Thoracic aorta (tissue), 2 donors: ENCODE data around the gene KIF4A. TPM values are rescaled to one million over a fixed set of nuclear protein-coding genes. Genes with fewer than 3 reads are reported as not detected.

Experiments
- ATAC-seq: fragments of 150-250 bp; one replicate; pipeline ENCODE4 v1.8.0; 2017; ENCODE audit warnings: low read depth; ENCODE audit not compliant: insufficient number of reproducible peaks, low FRiP score
- DNase-seq: peaks from one replicate; pipeline ENCODE4 v3.0.0-alpha.2; 2020; ENCODE audit warnings: low spot score
- H3K27ac ChIP-seq, 2 donors: fragments of 200-600 bp; sonication (generic); 1 replicate in 1 of 2; 2 replicates in 1 of 2; pipeline ENCODE4 v1.5.1; 2016; ENCODE audit warnings: mild to moderate bottlenecking in 2 of 2, moderate library complexity in 2 of 2
- H3K27me3 ChIP-seq: fragments of 200-600 bp; sonication (generic); replicated peaks from 2 replicates; pipeline ENCODE4 v1.6.0; 2016; ENCODE audit warnings: mild to moderate bottlenecking; ENCODE audit not compliant: insufficient read depth
- H3K36me3 ChIP-seq: fragments of 200-600 bp; sonication (generic); one replicate; pipeline ENCODE4 v1.5.1; 2016
- H3K4me1 ChIP-seq, 2 donors: fragments of 200-600 bp; sonication (generic); 1 replicate in 1 of 2; 2 replicates in 1 of 2; pipeline versions ENCODE4 v1.5.1 to v1.6.0; 2016; ENCODE audit warnings: low read depth in 2 of 2, mild to moderate bottlenecking in 1 of 2; ENCODE audit not compliant: control insufficient read depth in 1 of 2
- H3K4me3 ChIP-seq: fragments of 200-600 bp; sonication (generic); 2 replicates; pipeline ENCODE4 v1.5.1; 2016; ENCODE audit warnings: mild to moderate bottlenecking
- H3K9me3 ChIP-seq: fragments of 200-600 bp; sonication (generic); 2 replicates; pipeline ENCODE4 v1.5.1; 2016
- total RNA-seq, 2 donors: library from RNA; depleted of rRNA; stranded (reverse); fragments of >200 nt; gene quantifications; one replicate each; pipeline versions ENCODE4 v1.1.0 to v1.2.3, GENCODE V29; 2016
- TF ChIP-seq, protein P1 (sequence below): fragments of 200-600 bp; sonication (generic); IDR thresholded peaks from one replicate; pipeline ENCODE4 v1.5.1; 2019; ENCODE audit warnings: antibody characterized with exemption

KIF4A gene
- total RNA-seq, 2 donors from 2014 or later = 1.7 TPM; not detected in 1

DNA sequence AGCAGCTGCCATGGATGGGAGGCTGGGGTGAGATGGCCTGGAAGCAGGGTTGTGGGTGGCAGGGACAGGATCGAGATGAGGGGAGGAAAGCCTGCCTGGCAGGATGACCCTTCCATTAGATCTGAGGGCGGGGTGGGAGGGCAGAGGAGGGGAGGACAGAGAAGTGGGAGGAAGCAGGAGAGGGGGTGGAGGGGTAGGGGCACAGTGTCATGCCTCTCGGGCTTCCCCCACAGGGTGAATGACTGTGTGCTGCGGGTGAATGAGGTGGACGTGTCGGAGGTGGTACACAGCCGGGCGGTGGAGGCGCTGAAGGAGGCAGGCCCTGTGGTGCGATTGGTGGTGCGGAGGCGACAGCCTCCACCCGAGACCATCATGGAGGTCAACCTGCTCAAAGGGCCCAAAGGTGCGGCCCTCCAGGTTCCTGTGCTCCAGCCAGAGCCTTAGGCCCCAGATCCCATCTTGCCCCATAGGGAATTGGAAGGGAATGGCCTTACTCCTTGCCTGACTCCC lies 159.6 kb downstream of the KIF4A start:
- Histone ChIP-seq H3K36me3 (no peaks in the 10 kb centered on the region), H3K27ac (no peak overlapping the region), H3K4me1 (peaks cover 0 to 20% of the 10 kb centered on the region in 2 donors), H3K9me3 (no peaks in the 10 kb centered on the region), H3K4me3 (no peak overlapping the region), H3K27me3 (no peaks in the 10 kb centered on the region)
- TF ChIP-seq, protein P1, sequence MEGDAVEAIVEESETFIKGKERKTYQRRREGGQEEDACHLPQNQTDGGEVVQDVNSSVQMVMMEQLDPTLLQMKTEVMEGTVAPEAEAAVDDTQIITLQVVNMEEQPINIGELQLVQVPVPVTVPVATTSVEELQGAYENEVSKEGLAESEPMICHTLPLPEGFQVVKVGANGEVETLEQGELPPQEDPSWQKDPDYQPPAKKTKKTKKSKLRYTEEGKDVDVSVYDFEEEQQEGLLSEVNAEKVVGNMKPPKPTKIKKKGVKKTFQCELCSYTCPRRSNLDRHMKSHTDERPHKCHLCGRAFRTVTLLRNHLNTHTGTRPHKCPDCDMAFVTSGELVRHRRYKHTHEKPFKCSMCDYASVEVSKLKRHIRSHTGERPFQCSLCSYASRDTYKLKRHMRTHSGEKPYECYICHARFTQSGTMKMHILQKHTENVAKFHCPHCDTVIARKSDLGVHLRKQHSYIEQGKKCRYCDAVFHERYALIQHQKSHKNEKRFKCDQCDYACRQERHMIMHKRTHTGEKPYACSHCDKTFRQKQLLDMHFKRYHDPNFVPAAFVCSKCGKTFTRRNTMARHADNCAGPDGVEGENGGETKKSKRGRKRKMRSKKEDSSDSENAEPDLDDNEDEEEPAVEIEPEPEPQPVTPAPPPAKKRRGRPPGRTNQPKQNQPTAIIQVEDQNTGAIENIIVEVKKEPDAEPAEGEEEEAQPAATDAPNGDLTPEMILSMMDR = no peak
- no peak for ATAC-seq
- no peak for DNase-seq

DNA sequence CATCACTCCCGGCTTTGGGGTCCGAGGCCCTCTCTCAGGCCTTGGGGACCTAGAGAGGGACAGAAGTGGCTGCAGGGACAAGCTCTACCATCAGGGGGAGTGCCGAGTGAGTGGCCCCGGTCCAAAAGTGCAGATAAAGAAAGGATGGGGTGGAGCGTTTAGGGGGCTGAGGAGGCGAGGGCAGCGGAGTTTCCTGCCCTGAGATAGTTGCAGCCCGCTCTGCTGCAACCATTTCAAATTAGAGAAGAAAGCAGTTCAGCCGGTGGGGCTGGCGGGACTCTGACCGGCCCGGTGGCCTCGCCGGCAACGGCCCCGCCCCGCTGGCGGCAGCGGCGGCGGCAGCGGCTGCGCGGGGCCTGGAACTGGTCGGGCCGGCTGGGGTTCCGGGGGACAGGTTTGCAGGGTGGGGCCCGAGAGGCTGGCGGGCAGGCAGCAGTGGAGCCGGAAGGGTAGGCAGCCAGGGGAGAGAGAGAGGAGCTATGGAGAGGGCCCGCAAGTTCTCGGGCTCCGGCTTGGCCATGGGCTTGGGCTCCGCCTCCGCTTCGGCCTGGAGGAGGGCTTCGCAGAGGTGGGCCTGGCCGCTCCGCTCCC lies 162.3 kb downstream of the KIF4A start:
- peak overlapping the region; percentile 80 for H3K4me3 ChIP-seq
- TF ChIP-seq, protein P1 = peak; percentile 58
- peak; percentile 35 for ATAC-seq
- peaks cover 0 to 13% of the 10 kb centered on the region in 2 donors for H3K4me1 ChIP-seq
- no peaks in the 10 kb centered on the region for H3K36me3 ChIP-seq
- H3K27ac ChIP-seq = peak overlapping the region; percentile 28 to 69
- DNase-seq = no peak
- H3K27me3 ChIP-seq = no peaks in the 10 kb centered on the region
- no peaks in the 10 kb centered on the region for H3K9me3 ChIP-seq

DNA sequence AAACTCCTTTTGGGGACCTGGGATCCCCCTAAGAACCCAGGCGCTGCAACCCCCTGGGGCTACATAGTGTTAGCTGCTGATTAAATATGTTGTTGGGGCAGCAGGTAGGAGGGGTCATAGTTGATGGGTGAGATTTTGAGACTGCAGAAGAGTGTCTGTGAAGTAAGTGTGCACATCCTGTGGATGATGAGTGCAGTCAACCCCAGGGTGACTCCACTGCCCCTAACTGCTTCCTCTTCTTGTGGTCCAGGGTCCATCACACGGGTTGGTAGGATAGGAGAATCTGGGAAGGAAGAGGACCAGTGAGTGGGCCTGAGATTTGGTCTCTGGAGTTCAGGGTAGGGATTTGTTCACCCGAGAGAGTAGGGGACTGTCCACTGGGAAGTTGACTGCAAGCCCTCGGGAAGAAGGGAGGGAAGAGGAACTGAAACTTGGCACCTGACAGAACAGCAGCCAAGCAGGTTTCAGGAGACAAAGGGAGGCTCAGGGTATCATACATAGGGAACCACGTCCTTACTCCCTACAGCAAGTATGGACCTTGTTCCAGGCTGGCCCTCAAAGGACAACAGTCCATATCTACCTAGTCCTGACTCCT lies 163.2 kb downstream of the KIF4A start:
- TF ChIP-seq, protein P1 = no peak
- H3K4me3 ChIP-seq = peak overlapping the region; percentile 80
- no peaks in the 10 kb centered on the region for H3K27me3 ChIP-seq
- peak overlapping the region; percentile 28 to 69 for H3K27ac ChIP-seq
- no peaks in the 10 kb centered on the region for H3K36me3 ChIP-seq
- H3K4me1 ChIP-seq = peaks cover 0 to 13% of the 10 kb centered on the region in 2 donors
- H3K9me3 ChIP-seq = no peaks in the 10 kb centered on the region
- no peak for ATAC-seq
- no peak for DNase-seq

DNA sequence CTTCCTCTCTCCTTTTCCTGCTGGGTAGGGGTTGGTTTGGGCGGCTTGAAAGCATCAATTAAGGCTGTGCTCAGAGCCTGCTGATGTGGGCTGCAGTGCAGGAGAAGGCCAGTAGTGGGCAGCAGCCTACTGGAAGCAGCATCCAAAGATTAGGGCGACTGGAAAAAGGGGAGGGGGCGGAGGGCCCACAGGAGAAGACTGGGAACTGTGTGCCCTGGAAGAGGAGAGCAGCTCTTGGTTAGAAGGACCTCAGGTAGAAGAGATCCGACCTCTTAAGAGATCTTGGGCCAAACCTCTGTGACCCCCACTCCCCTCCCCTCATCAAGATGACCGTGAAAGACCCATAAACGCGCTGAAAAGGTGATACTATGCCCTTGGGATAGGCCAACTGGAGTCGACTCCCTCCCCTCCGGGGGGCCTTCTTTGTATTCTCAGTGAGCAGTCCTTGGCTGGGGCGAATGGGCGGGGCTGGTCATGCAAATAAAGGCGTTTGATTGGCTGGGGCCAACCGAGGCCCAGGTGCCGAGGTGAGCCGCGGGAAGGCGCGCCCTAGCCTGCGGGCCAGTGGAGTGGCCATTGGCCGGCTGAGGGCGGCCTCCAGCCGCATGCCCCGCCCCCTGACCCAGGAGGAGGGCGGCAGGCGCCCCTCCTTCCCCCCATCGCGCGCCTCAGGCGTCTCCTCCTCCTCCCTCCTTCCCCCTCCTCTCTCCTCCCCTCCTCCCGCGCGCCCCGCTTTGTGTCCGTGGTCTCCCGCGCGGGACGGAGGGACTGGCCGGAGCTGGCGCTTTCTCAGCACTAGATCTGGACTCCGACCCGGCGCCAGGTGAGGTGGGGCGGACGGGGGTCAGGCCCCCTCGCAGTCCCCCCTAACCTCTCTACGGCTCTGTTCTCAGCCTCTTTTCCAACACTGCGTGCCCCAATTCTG lies 164.8 kb downstream of the KIF4A start:
- TF ChIP-seq, protein P1 = peak; percentile 78
- no peaks in the 10 kb centered on the region for H3K27me3 ChIP-seq
- H3K4me1 ChIP-seq = peaks cover 0 to 13% of the 10 kb centered on the region in 2 donors
- DNase-seq (no peak), ATAC-seq (no peak)
- peak overlapping the region; percentile 80 to 87 for H3K27ac ChIP-seq
- no peaks in the 10 kb centered on the region for H3K9me3 ChIP-seq
- no peaks in the 10 kb centered on the region for H3K36me3 ChIP-seq
- peak overlapping the region; percentile 79 for H3K4me3 ChIP-seq
